Panc1 (cell line): ENCODE measurements around the gene MSANTD1. TPM values are rescaled to one million over a fixed set of nuclear protein-coding genes. Genes with fewer than 3 reads are reported as not detected.

Experiments
- ATAC-seq: fragments of 200-7000 bp; cut with Tn5 transposase; 2 replicates; pipeline ENCODE4 v1.9.1; 2020; ENCODE audit warnings: mild to moderate bottlenecking, moderate library complexity
- BruUV-seq: library from RNA; stranded (reverse); fragments of 400-500 nt; replicated peaks from 2 replicates; lab custom pipeline; 2021; lab: Mats Ljungman, UMichigan
- CTCF ChIA-PET: fragments of 300-600 bp; sonication (Branson Sonifier 250); formaldehyde crosslinking; loops from one replicate; lab custom pipeline; 2022; ENCODE audit warnings: antibody characterized with exemption; lab: Charles Lee
- POLR2A ChIA-PET: fragments of 300-600 bp; sonication (Branson Sonifier 250); formaldehyde crosslinking; loops from one replicate; lab custom pipeline; 2022; ENCODE audit warnings: antibody characterized with exemption; lab: Charles Lee
- DNase-seq: peaks from one replicate; pipeline ENCODE4 v3.0.0-alpha.2; 2010; ENCODE audit warnings: low read depth, low spot score
- H3K27ac ChIP-seq: 2 replicates; pipeline ENCODE4 v1.5.1; 2011; ENCODE audit warnings: mild to moderate bottlenecking, low read length, inconsistent platforms
- H3K27me3 ChIP-seq: fragments of 200-500 bp; sonication (Bioruptor generic); 2 replicates; pipeline ENCODE4 v1.6.0; 2014; ENCODE audit warnings: low read length, inconsistent platforms; ENCODE audit not compliant: control insufficient read depth, insufficient read depth
- H3K36me3 ChIP-seq: fragments of 200-500 bp; sonication (Bioruptor generic); 2 replicates; pipeline ENCODE4 v1.5.1; 2014; ENCODE audit warnings: inconsistent platforms, mild to moderate bottlenecking, low read length, moderate library complexity; ENCODE audit not compliant: control insufficient read depth, insufficient read depth
- H3K4me1 ChIP-seq: 2 replicates; pipeline ENCODE4 v1.5.1; 2011; ENCODE audit warnings: inconsistent platforms, mild to moderate bottlenecking, low read length, moderate library complexity; ENCODE audit not compliant: control insufficient read depth, insufficient read depth
- H3K4me3 ChIP-seq, 2 experiments: 2 replicates each; pipeline ENCODE4 v1.5.1; 2011 to 2012; ENCODE audit warnings: low read depth in 2 of 2, low read length in 2 of 2, mild to moderate bottlenecking in 2 of 2, inconsistent platforms in 1 of 2, moderate library complexity in 1 of 2
- H3K9me3 ChIP-seq: fragments of 200-500 bp; sonication (Bioruptor generic); 2 replicates; pipeline ENCODE4 v1.5.1; 2014; ENCODE audit warnings: low read depth, mild to moderate bottlenecking, inconsistent platforms, low read length, moderate library complexity; ENCODE audit not compliant: control insufficient read depth, insufficient read depth
- CTCF ChIP-seq: fragments of 450-650 bp; IDR thresholded peaks from 2 replicates; pipeline ENCODE4 v1.5.1; 2017; ENCODE audit warnings: mild to moderate bottlenecking
- POLR2AphosphoS5 ChIP-seq: IDR thresholded peaks from 2 replicates; pipeline ENCODE4 v1.6.1; 2012; ENCODE audit warnings: mild to moderate bottlenecking, low read depth, low read length, moderate library complexity
- REST ChIP-seq, 2 experiments: IDR thresholded peaks; 2 replicates each; pipeline ENCODE4 v1.6.1; 2011 to 2012; ENCODE audit warnings: low read depth in 2 of 2, control low read depth in 1 of 2, low read length in 1 of 2, mild to moderate bottlenecking in 1 of 2, moderate library complexity in 1 of 2; ENCODE audit not compliant: insufficient read depth in 1 of 2
- SIN3A ChIP-seq: IDR thresholded peaks from 2 replicates; pipeline ENCODE4 v1.6.1; 2012; ENCODE audit warnings: low read depth, mild to moderate bottlenecking, low read length, moderate library complexity, borderline replicate concordance; ENCODE audit not compliant: insufficient read depth
- TCF7L2 ChIP-seq: IDR thresholded peaks from 2 replicates; pipeline ENCODE4 v1.6.1; 2011; ENCODE audit warnings: mild to moderate bottlenecking, low read depth, low read length, inconsistent platforms
- in situ Hi-C: cut with HindIII; loops from 2 replicates; pipeline ENCODE4 v1.10.0; 2016; ENCODE audit warnings: low sequenced_read_pairs, low pct_unique_long_range_greater_than_20kb
- intact Hi-C: fragments of 100-400 bp; cut with micrococcal nuclease; formaldehyde crosslinking; loops from one replicate; pipeline ENCODE4 v1.10.0; 2022; ENCODE audit not compliant: unreplicated experiment
- total RNA-seq: library from RNA; stranded (reverse); gene quantifications from one replicate; pipeline ENCODE4 v1.2.1, GENCODE V29; 2021; ENCODE audit not compliant: unreplicated experiment

Gene MSANTD1
- total RNA-seq, 1 experiment from 2014 or later, result 0.57 TPM

- Histone ChIP-seq H3K4me1 (no peaks in the 10 kb centered on the region), H3K9me3 (no peaks in the 10 kb centered on the region), H3K36me3 (no peaks in the 10 kb centered on the region; the same call in 1 of the 2 replicates), H3K27ac (no peak overlapping the region), H3K27me3 (no peaks in the 10 kb centered on the region), H3K4me3 (no peak overlapping the region)
- TF ChIP-seq CTCF, result no peak
- no peak for TF ChIP-seq TCF7L2
- no peak for TF ChIP-seq POLR2AphosphoS5
- TF ChIP-seq SIN3A, result no peak
- TF ChIP-seq REST (IDR thresholded peaks at IDR 0.05; ENCODE audit: insufficient read depth in 1 of 2, low read depth in 2 of 2, low read length in 1 of 2), result no peak
- intact Hi-C loops, result no loop called here
- POLR2A ChIA-PET, result no interaction called here
- CTCF ChIA-PET, result no interaction called here
- no peak for ATAC-seq
- in situ Hi-C loops, result no loop called here
- DNase-seq, result no peak
- BruUV-seq, result no TSS peak
These were observed 35.9 kb upstream of the MSANTD1 start for GRCh38 chr4:3213106-3213425.

- intact Hi-C loops, result no loop called here
- no peaks in the 10 kb centered on the region; the same call in 1 of the 2 replicates for H3K36me3 ChIP-seq
- H3K9me3 ChIP-seq, result no peaks in the 10 kb centered on the region
- no peak for DNase-seq
- CTCF ChIA-PET, result no interaction called here
- in situ Hi-C loops, result no loop called here
- POLR2A ChIA-PET, result no interaction called here
- no peak overlapping the region for H3K4me3 ChIP-seq
- no peaks in the 10 kb centered on the region for H3K27me3 ChIP-seq
- no peak overlapping the region for H3K27ac ChIP-seq
- TF ChIP-seq POLR2AphosphoS5 (no peak), TCF7L2 (no peak), SIN3A (no peak), REST (IDR thresholded peaks at IDR 0.05; ENCODE audit: insufficient read depth in 1 of 2, low read depth in 2 of 2, low read length in 1 of 2) (no peak), CTCF (no peak)
- no peaks in the 10 kb centered on the region for H3K4me1 ChIP-seq
- no TSS peak for BruUV-seq
- no peak for ATAC-seq
These were observed 35.2 kb upstream of the MSANTD1 start for GRCh38 chr4:3213661-3214250.
